HG03565 (cell line): ENCODE data around the gene FRMD4A.

Source experiments
- ATAC-seq: cut with Tn5 transposase; IDR thresholded peaks from one replicate; pipeline ENCODE4 v1.9.1; 2021; ENCODE audit warnings: mild to moderate bottlenecking, moderate library complexity; ENCODE audit not compliant: unreplicated experiment

The FRMD4A gene

GRCh38 chr10:13669901-13670300, 660.8 kb downstream of the FRMD4A start:
- no peak for ATAC-seq

- no peak for ATAC-seq
Measured at GRCh38 chr10:13669182-13669855, 661.4 kb downstream of the FRMD4A start.

- ATAC-seq: no peak
Measured at GRCh38 chr10:13668126-13668525, 662.6 kb downstream of the FRMD4A start.

- no peak for ATAC-seq
Measured at GRCh38 chr10:13665516-13666262, 665.0 kb downstream of the FRMD4A start.

- no peak for ATAC-seq
Measured at GRCh38 chr10:13661256-13661655, 669.5 kb downstream of the FRMD4A start.

- no peak for ATAC-seq
Measured at GRCh38 chr10:13660551-13660920, 670.2 kb downstream of the FRMD4A start.

- no peak for ATAC-seq
Measured at GRCh38 chr10:13659887-13660550, 670.7 kb downstream of the FRMD4A start.

GRCh38 chr10:13658871-13659685, 671.6 kb downstream of the FRMD4A start:
- ATAC-seq: no peak

- no peak for ATAC-seq
Measured at GRCh38 chr10:13658264-13658663, 672.5 kb downstream of the FRMD4A start.

- ATAC-seq: no peak
Measured at GRCh38 chr10:13657101-13657680, 673.5 kb downstream of the FRMD4A start.

- no peak for ATAC-seq
Measured at GRCh38 chr10:13656337-13657100, 674.2 kb downstream of the FRMD4A start.

GRCh38 chr10:13654846-13655245, 675.9 kb downstream of the FRMD4A start:
- ATAC-seq: no peak

GRCh38 chr10:13654118-13654830, 676.5 kb downstream of the FRMD4A start:
- ATAC-seq: no peak

GRCh38 chr10:13652860-13653259, 677.9 kb downstream of the FRMD4A start:
- ATAC-seq: no peak

GRCh38 chr10:13651969-13652720, 678.6 kb downstream of the FRMD4A start:
- ATAC-seq: no peak

- no peak for ATAC-seq
Measured at GRCh38 chr10:13650961-13651360, 679.8 kb downstream of the FRMD4A start.

GRCh38 chr10:13649844-13650520, 680.7 kb downstream of the FRMD4A start:
- ATAC-seq: no peak

GRCh38 chr10:13648425-13648824, 682.3 kb downstream of the FRMD4A start:
- no peak for ATAC-seq
